Keratinocyte (primary cell): Measurements from ENCODE around the gene FMN1. TPM values are rescaled to one million over a fixed set of nuclear protein-coding genes. Genes with fewer than 3 reads are reported as not detected.
A peak's percentile ranks its signal among the peaks of the same experiment; 100 is the strongest.

ENCODE experiments used
- DNase-seq: peaks from one replicate; pipeline ENCODE4 v3.0.0-alpha.2; 2011; ENCODE audit warnings: low read depth, missing footprints, low spot score
- FAIRE-seq: peaks from 2 replicates; lab custom pipeline; 2011; peaks lifted over from hg19 to GRCh38; lab: Jason Lieb, UNC
- H2AFZ ChIP-seq: 2 replicates; pipeline ENCODE4 v1.6.0; 2012; ENCODE audit warnings: low read length, control low read depth, inconsistent platforms; ENCODE audit not compliant: control insufficient read depth
- H3K27ac ChIP-seq: 2 replicates; pipeline ENCODE4 v1.5.1; 2011; ENCODE audit warnings: low read length; ENCODE audit not compliant: control insufficient read depth, insufficient read depth
- H3K27me3 ChIP-seq: 3 replicates; pipeline ENCODE4 v1.6.0; 2011; ENCODE audit warnings: low read length; ENCODE audit not compliant: control insufficient read depth, insufficient read depth; ENCODE audit errors: extremely low read depth
- H3K36me3 ChIP-seq, 2 experiments: 2 replicates in 1 of 2; 3 replicates in 1 of 2; pipeline ENCODE4 v1.5.1; 2011; ENCODE audit warnings: low read length in 2 of 2, mild to moderate bottlenecking in 1 of 2; ENCODE audit not compliant: control insufficient read depth in 2 of 2, insufficient read depth in 2 of 2; ENCODE audit errors: extremely low read depth in 1 of 2
- H3K4me1 ChIP-seq: 3 replicates; pipeline ENCODE4 v1.5.1; 2011; ENCODE audit warnings: low read length; ENCODE audit not compliant: control insufficient read depth, insufficient read depth; ENCODE audit errors: extremely low read depth
- H3K4me2 ChIP-seq: 3 replicates; pipeline ENCODE4 v1.6.0; 2011; ENCODE audit warnings: low read depth, low read length; ENCODE audit not compliant: control insufficient read depth, insufficient read depth; ENCODE audit errors: extremely low read depth
- H3K4me3 ChIP-seq, 3 experiments: fragments of 200-600 bp in 1 of 3; sonication (generic) in 1 of 3; 2 replicates in 2 of 3; 3 replicates in 1 of 3; pipeline ENCODE4 v1.5.1; 2011 to 2016; ENCODE audit warnings: low read length in 3 of 3, mild to moderate bottlenecking in 3 of 3, control low read depth in 2 of 3, inconsistent platforms in 1 of 3, low read depth in 1 of 3, mixed read lengths in 1 of 3, mixed run types in 1 of 3, moderate library complexity in 1 of 3; ENCODE audit not compliant: control insufficient read depth in 2 of 3, insufficient read depth in 2 of 3; ENCODE audit errors: extremely low read depth in 1 of 3
- H3K79me2 ChIP-seq: 2 replicates; pipeline ENCODE4 v1.6.0; 2012; ENCODE audit warnings: low read length; ENCODE audit not compliant: control insufficient read depth, insufficient read depth
- H3K9ac ChIP-seq: 3 replicates; pipeline ENCODE4 v1.6.0; 2011; ENCODE audit warnings: low read length; ENCODE audit not compliant: control insufficient read depth, insufficient read depth; ENCODE audit errors: extremely low read depth
- H3K9me1 ChIP-seq: 3 replicates; pipeline ENCODE4 v1.6.0; 2011; ENCODE audit warnings: low read length; ENCODE audit not compliant: control insufficient read depth, insufficient read depth; ENCODE audit errors: extremely low read depth
- H3K9me3 ChIP-seq: 2 replicates; pipeline ENCODE4 v1.5.1; 2012; ENCODE audit warnings: low read depth, low read length; ENCODE audit not compliant: control insufficient read depth
- H4K20me1 ChIP-seq: 3 replicates; pipeline ENCODE4 v1.6.0; 2011; ENCODE audit warnings: low read length; ENCODE audit not compliant: control insufficient read depth, insufficient read depth; ENCODE audit errors: extremely low read depth
- CTCF ChIP-seq, 3 experiments: IDR thresholded peaks in 1 of 3; conservative IDR thresholded peaks in 1 of 3; optimal IDR thresholded peaks in 1 of 3; 2 replicates in 2 of 3; 3 replicates in 1 of 3; pipeline versions ENCODE3 to v1.5.1; 2011; ENCODE audit warnings: low read length in 3 of 3, mild to moderate bottlenecking in 3 of 3, moderate library complexity in 2 of 3, control low read depth in 1 of 3, inconsistent platforms in 1 of 3; ENCODE audit not compliant: insufficient read depth in 2 of 3; ENCODE audit errors: extremely low read depth in 1 of 3
- EZH2 ChIP-seq: IDR thresholded peaks from one replicate; pipeline ENCODE4 v1.6.1; 2012; ENCODE audit warnings: inconsistent platforms, mild to moderate bottlenecking, low read length, moderate library complexity
- dilution Hi-C: fragments of 300-500 bp; cut with MboI; formaldehyde crosslinking; loops from one replicate; pipeline ENCODE4 v1.7.0; 2020; ENCODE audit warnings: low sequenced_read_pairs; ENCODE audit not compliant: extremely low pct_ligation_motif_present
- polyA plus RNA-seq, 5 experiments: library from polyadenylated mRNA; depleted of rRNA in 3 of 5; stranded (reverse) in 3 of 5; stranded (forward) in 1 of 5; unstranded in 1 of 5; fragments of >200 nt; gene quantifications; 1 replicate in 1 of 5; 2 replicates in 3 of 5; 3 replicates in 1 of 5; pipeline versions ENCODE4 v1.2.1 to v1.2.3, GENCODE V29; 2011 to 2012; ENCODE audit warnings: missing spikeins in 2 of 5, low read depth in 1 of 5, low replicate concordance in 1 of 5

Gene FMN1
- polyA plus RNA-seq, 1 donor (not counting 4 experiments of a cell fraction or from before 2014, with no cell fraction given): 0.71 TPM

GRCh38 chr15:33099213-33099612 lies 95.3 kb downstream of the FMN1 start:
- Histone ChIP-seq H2AFZ (no peak overlapping the region), H3K27ac (no peak overlapping the region), H3K9me3 (no peaks in the 10 kb centered on the region), H3K4me3 (no peak overlapping the region), H3K4me1 (peaks cover 19% of the 10 kb centered on the region), H3K79me2 (no peaks in the 10 kb centered on the region), H3K27me3 (no peaks in the 10 kb centered on the region), H3K36me3 (no peaks in the 10 kb centered on the region), H3K9me1 (no peaks in the 10 kb centered on the region), H3K4me2 (peak overlapping the region; percentile 33), H4K20me1 (no peaks in the 10 kb centered on the region), H3K9ac (no peak overlapping the region)
- DNase-seq (no peak), FAIRE-seq (peak; percentile 49)
- no peak for TF ChIP-seq CTCF (optimal IDR thresholded peaks at IDR 0.05 in 1 of 3, IDR thresholded peaks at IDR 0.05 in 1 of 3, conservative IDR thresholded peaks at IDR 0.05 in 1 of 3; ENCODE audit: extremely low read depth in 1 of 3, insufficient read depth in 2 of 3, low read length in 3 of 3)
- TF ChIP-seq EZH2: no peak
- dilution Hi-C loops: no loop called here

- Histone ChIP-seq H3K9ac (no peak overlapping the region), H3K4me2 (peak overlapping the region; percentile 33)
- peak; percentile 68 for FAIRE-seq
These were observed 96.1 kb downstream of the FMN1 start for GRCh38 chr15:33098094-33099058.

More at GRCh38 chr15:33098094-33099058, 96.1 kb downstream of the FMN1 start:
- no peaks in the 10 kb centered on the region for H4K20me1 ChIP-seq
- H3K79me2 ChIP-seq: no peaks in the 10 kb centered on the region
- no peaks in the 10 kb centered on the region for H3K9me1 ChIP-seq
- no peaks in the 10 kb centered on the region for H3K9me3 ChIP-seq
- dilution Hi-C loops: no loop called here
- H3K36me3 ChIP-seq: no peaks in the 10 kb centered on the region
- peak overlapping the region; percentile 50 for H2AFZ ChIP-seq
- no peaks in the 10 kb centered on the region for H3K27me3 ChIP-seq
- DNase-seq: peak; percentile 49
- H3K4me1 ChIP-seq: peaks cover 16% of the 10 kb centered on the region
- H3K4me3 ChIP-seq: peak overlapping the region in 2 of 3 experiments; percentile 2
- peak overlapping the region; percentile 62 for H3K27ac ChIP-seq
- no peak for TF ChIP-seq CTCF (optimal IDR thresholded peaks at IDR 0.05 in 1 of 3, IDR thresholded peaks at IDR 0.05 in 1 of 3, conservative IDR thresholded peaks at IDR 0.05 in 1 of 3; ENCODE audit: extremely low read depth in 1 of 3, insufficient read depth in 2 of 3, low read length in 3 of 3)
- TF ChIP-seq EZH2: no peak
